ENCODE results near the gene TTBK2. TPM values are rescaled to one million over a fixed set of nuclear protein-coding genes. Genes with fewer than 3 reads are reported as not detected.
"Not testable (repeated sequence)": the region's sequence is repeated elsewhere in the genome, so short reads cannot be mapped to it uniquely, and the experiment has no call there.

Gene TTBK2
- total RNA-seq, 1 donor from 2014 or later = 47.8 TPM

GRCh38 chr15:42914728-42915497 is 5.7 kb downstream of the TTBK2 start:
- H3K27me3 Mint-ChIP-seq (ENCODE audit: unreplicated experiment) = peaks cover 3% of the 10 kb centered on the region
- no peak overlapping the region for H3K27ac Mint-ChIP-seq (ENCODE audit: unreplicated experiment)
- no peaks in the 10 kb centered on the region for H3K36me3 Mint-ChIP-seq (ENCODE audit: unreplicated experiment)
- peaks cover 4% of the 10 kb centered on the region for H3K4me1 Mint-ChIP-seq (ENCODE audit: low read depth, unreplicated experiment)
- no peak for TF ChIP-seq CTCF (IDR thresholded peaks at IDR 0.05; ENCODE audit: partially characterized antibody, unreplicated experiment)
- no peak for DNase-seq
- peaks cover 4% of the 10 kb centered on the region for H3K9me3 Mint-ChIP-seq (ENCODE audit: unreplicated experiment)
- H3K4me3 Mint-ChIP-seq (ENCODE audit: unreplicated experiment) = no peak overlapping the region

- Mint-ChIP-seq H3K27ac (ENCODE audit: unreplicated experiment) (no peak overlapping the region), H3K4me1 (ENCODE audit: low read depth, unreplicated experiment) (no peaks in the 10 kb centered on the region), H3K4me3 (ENCODE audit: unreplicated experiment) (no peak overlapping the region)
Observed at GRCh38 chr15:42911058-42911592, 9.5 kb downstream of the TTBK2 start.

GRCh38 chr15:42908538-42908937 is 12.0 kb downstream of the TTBK2 start:
- Mint-ChIP-seq H3K36me3 (ENCODE audit: unreplicated experiment) (no peaks in the 10 kb centered on the region), H3K9me3 (ENCODE audit: unreplicated experiment) (no peaks in the 10 kb centered on the region), H3K27me3 (ENCODE audit: unreplicated experiment) (no peaks in the 10 kb centered on the region), H3K27ac (ENCODE audit: unreplicated experiment) (no peak overlapping the region), H3K4me1 (ENCODE audit: low read depth, unreplicated experiment) (peaks cover 4% of the 10 kb centered on the region), H3K4me3 (ENCODE audit: unreplicated experiment) (no peak overlapping the region)
- TF ChIP-seq CTCF (IDR thresholded peaks at IDR 0.05; ENCODE audit: partially characterized antibody, unreplicated experiment) = no peak
- DNase-seq = no peak

More at GRCh38 chr15:42911058-42911592, 9.5 kb downstream of the TTBK2 start:
- TF ChIP-seq CTCF (IDR thresholded peaks at IDR 0.05; ENCODE audit: partially characterized antibody, unreplicated experiment) = no peak
- DNase-seq = no peak
- Mint-ChIP-seq H3K36me3 (ENCODE audit: unreplicated experiment) (no peaks in the 10 kb centered on the region), H3K27me3 (ENCODE audit: unreplicated experiment) (no peaks in the 10 kb centered on the region), H3K9me3 (ENCODE audit: unreplicated experiment) (no peaks in the 10 kb centered on the region)

- no peak overlapping the region for H3K27ac Mint-ChIP-seq (ENCODE audit: unreplicated experiment)
- H3K36me3 Mint-ChIP-seq (ENCODE audit: unreplicated experiment) = no peaks in the 10 kb centered on the region
- no peaks in the 10 kb centered on the region for H3K27me3 Mint-ChIP-seq (ENCODE audit: unreplicated experiment)
- no peak overlapping the region for H3K4me3 Mint-ChIP-seq (ENCODE audit: unreplicated experiment)
- no peaks in the 10 kb centered on the region for H3K9me3 Mint-ChIP-seq (ENCODE audit: unreplicated experiment)
- TF ChIP-seq CTCF (IDR thresholded peaks at IDR 0.05; ENCODE audit: partially characterized antibody, unreplicated experiment) = no peak
- H3K4me1 Mint-ChIP-seq (ENCODE audit: low read depth, unreplicated experiment) = peaks cover 7% of the 10 kb centered on the region
- DNase-seq = no peak
Observed at GRCh38 chr15:42903388-42904324, 16.9 kb downstream of the TTBK2 start.

- H3K4me1 Mint-ChIP-seq (ENCODE audit: low read depth, unreplicated experiment); DNase-seq; H3K4me3 Mint-ChIP-seq (ENCODE audit: unreplicated experiment); H3K9me3 Mint-ChIP-seq (ENCODE audit: unreplicated experiment); H3K27ac Mint-ChIP-seq (ENCODE audit: unreplicated experiment); H3K27me3 Mint-ChIP-seq (ENCODE audit: unreplicated experiment): not testable (repeated sequence)
- H3K36me3 Mint-ChIP-seq (ENCODE audit: unreplicated experiment) = peaks cover 10% of the 10 kb centered on the region
Observed at GRCh38 chr15:42893911-42894310, 26.7 kb downstream of the TTBK2 start.

Measured in glutamatergic neuron (in vitro differentiated cells).